Measurements from ENCODE around the gene CD48. TPM values are rescaled to one million over a fixed set of nuclear protein-coding genes. Genes with fewer than 3 reads are reported as not detected.

Gene CD48
- polyA plus RNA-seq, 3 donors, result 356 to 688 (median 363) TPM

GRCh38 chr1:160681066-160681890 lies 30.3 kb downstream of the CD48 start:
- H3K27ac ChIP-seq (ENCODE audit: low read depth in 1 of 2, low read length in 2 of 2), result peak overlapping the region in 1 of 2 donors; percentile 33
- TF ChIP-seq CTCF (IDR thresholded peaks at IDR 0.05), result peak; percentile 94
- peak; percentile 76 to 90 (median 80) for DNase-seq
- no peaks in the 10 kb centered on the region for H3K9me3 ChIP-seq (replicated peaks in 1 of 2; ENCODE audit: control insufficient read depth in 1 of 2, insufficient read depth in 1 of 2, low read length in 2 of 2)
- H4K20me1 ChIP-seq (ENCODE audit: insufficient read depth, low read length), result peaks cover 99% of the 10 kb centered on the region
- no peak overlapping the region for H3K4me2 ChIP-seq (replicated peaks; ENCODE audit: extremely low read depth, low read length, poor library complexity, severe bottlenecking)
- peaks cover 61% of the 10 kb centered on the region for H3K79me2 ChIP-seq (ENCODE audit: insufficient read depth, low read length)
- Mint-ChIP-seq H3K4me1 (peaks cover 51% of the 10 kb centered on the region), H3K9me3 (no peaks in the 10 kb centered on the region), H3K27me3 (ENCODE audit: low read depth in 3 of 3) (no peaks in the 10 kb centered on the region), H3K4me3 (no peak overlapping the region), H3K27ac (peak overlapping the region; percentile 43 to 91 (median 63)), H3K36me3 (peaks cover 79 to 87% of the 10 kb centered on the region in 2 donors)
- H3K9ac ChIP-seq (ENCODE audit: insufficient read depth, low read length, poor library complexity, severe bottlenecking), result no peak overlapping the region
- intact Hi-C loops (cut with micrococcal nuclease), result loop anchor here (1.0 to 10.0 kb wide), 5 partner anchors 46 to 271 kb away; partner anchors contain the start of genes CD244 (in 1 of the 2) and ITLN2 (in 1 of the 2)
- peaks cover 73 to 89% of the 10 kb centered on the region in 2 donors for H3K36me3 ChIP-seq (replicated peaks in 1 of 2; ENCODE audit: control insufficient read depth in 1 of 2, insufficient read depth in 2 of 2, low read length in 2 of 2)
- H2AFZ ChIP-seq (ENCODE audit: insufficient read depth, low read depth, low read length, poor library complexity, severe bottlenecking), result no peak overlapping the region
- WGBS (ENCODE audit: insufficient coverage), result 60% methylated on average over 10 of the region's 10 CpGs
- H3K27me3 ChIP-seq (ENCODE audit: control insufficient read depth in 2 of 2, insufficient read depth in 2 of 2, low read length in 2 of 2), result no peaks in the 10 kb centered on the region
- no peak overlapping the region for H3K4me3 ChIP-seq (replicated peaks in 1 of 3; ENCODE audit: low read depth in 2 of 3, low read length in 3 of 3)
- H3K4me1 ChIP-seq (ENCODE audit: control insufficient read depth in 1 of 2, insufficient read depth in 2 of 2, low read length in 2 of 2), result peaks cover 47 to 49% of the 10 kb centered on the region in 2 donors

GRCh38 chr1:160680399-160680798 lies 31.2 kb downstream of the CD48 start:
- H3K79me2 ChIP-seq (ENCODE audit: insufficient read depth, low read length), result peaks cover 52% of the 10 kb centered on the region
- no peak overlapping the region for H2AFZ ChIP-seq (ENCODE audit: insufficient read depth, low read depth, low read length, poor library complexity, severe bottlenecking)
- no peak overlapping the region for H3K4me3 ChIP-seq (replicated peaks in 1 of 3; ENCODE audit: low read depth in 2 of 3, low read length in 3 of 3)
- peaks cover 71 to 85% of the 10 kb centered on the region in 2 donors for H3K36me3 ChIP-seq (replicated peaks in 1 of 2; ENCODE audit: control insufficient read depth in 1 of 2, insufficient read depth in 2 of 2, low read length in 2 of 2)
- no peak for TF ChIP-seq CTCF (IDR thresholded peaks at IDR 0.05)
- H3K27ac ChIP-seq (ENCODE audit: low read depth in 1 of 2, low read length in 2 of 2), result peak overlapping the region in 1 of 2 donors; percentile 33
- 98% methylated on average over 6 of the region's 8 CpGs for WGBS (ENCODE audit: insufficient coverage)
- Mint-ChIP-seq H3K27me3 (ENCODE audit: low read depth in 3 of 3) (no peaks in the 10 kb centered on the region), H3K9me3 (no peaks in the 10 kb centered on the region), H3K4me1 (peaks cover 47% of the 10 kb centered on the region), H3K4me3 (no peak overlapping the region), H3K27ac (peak overlapping the region in 2 of 7 donors; percentile 27 to 55), H3K36me3 (peaks cover 75 to 84% of the 10 kb centered on the region in 2 donors)
- H3K4me2 ChIP-seq (replicated peaks; ENCODE audit: extremely low read depth, low read length, poor library complexity, severe bottlenecking), result no peak overlapping the region
- peaks cover 43 to 48% of the 10 kb centered on the region in 2 donors for H3K4me1 ChIP-seq (ENCODE audit: control insufficient read depth in 1 of 2, insufficient read depth in 2 of 2, low read length in 2 of 2)
- DNase-seq, result no peak
- intact Hi-C loops (cut with micrococcal nuclease), result loop anchor here (5.0 to 10.0 kb wide), 4 partner anchors 47 to 272 kb away; partner anchors contain the start of genes CD244 (in 1 of the 2) and ITLN2 (in 1 of the 2)
- H4K20me1 ChIP-seq (ENCODE audit: insufficient read depth, low read length), result peaks cover 99% of the 10 kb centered on the region
- H3K27me3 ChIP-seq (ENCODE audit: control insufficient read depth in 2 of 2, insufficient read depth in 2 of 2, low read length in 2 of 2), result no peaks in the 10 kb centered on the region
- no peak overlapping the region for H3K9ac ChIP-seq (ENCODE audit: insufficient read depth, low read length, poor library complexity, severe bottlenecking)
- no peaks in the 10 kb centered on the region for H3K9me3 ChIP-seq (replicated peaks in 1 of 2; ENCODE audit: control insufficient read depth in 1 of 2, insufficient read depth in 1 of 2, low read length in 2 of 2)

Data from CD14-positive monocyte (primary cell).